ENCODE results near the gene CTCFL.
"Not testable (repeated sequence)": the region's sequence is repeated elsewhere in the genome, so short reads cannot be mapped to it uniquely, and the experiment has no call there.

Gene CTCFL

DNA sequence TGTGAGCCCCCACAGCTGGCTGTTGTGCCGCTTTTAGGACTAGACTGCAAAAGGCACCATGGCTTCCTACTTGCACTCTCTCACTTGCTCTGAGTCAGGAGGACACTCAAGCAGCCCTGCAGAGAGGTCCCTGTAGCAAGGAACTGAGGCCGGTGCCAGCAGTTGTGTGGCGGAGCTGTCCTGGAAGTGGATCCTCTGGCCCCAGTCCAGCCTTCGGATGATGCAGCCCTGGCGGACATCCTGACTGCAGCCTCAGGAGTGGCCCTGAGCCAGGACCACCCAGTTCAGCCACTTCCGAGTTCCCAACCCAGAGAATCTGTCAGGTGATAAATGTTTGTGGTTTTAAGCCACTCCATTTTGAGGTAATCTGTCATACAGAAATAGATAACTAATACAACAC, 17.5 kb downstream of the CTCFL start:
- DNase-seq (ENCODE audit: low spot score): no peak

DNA sequence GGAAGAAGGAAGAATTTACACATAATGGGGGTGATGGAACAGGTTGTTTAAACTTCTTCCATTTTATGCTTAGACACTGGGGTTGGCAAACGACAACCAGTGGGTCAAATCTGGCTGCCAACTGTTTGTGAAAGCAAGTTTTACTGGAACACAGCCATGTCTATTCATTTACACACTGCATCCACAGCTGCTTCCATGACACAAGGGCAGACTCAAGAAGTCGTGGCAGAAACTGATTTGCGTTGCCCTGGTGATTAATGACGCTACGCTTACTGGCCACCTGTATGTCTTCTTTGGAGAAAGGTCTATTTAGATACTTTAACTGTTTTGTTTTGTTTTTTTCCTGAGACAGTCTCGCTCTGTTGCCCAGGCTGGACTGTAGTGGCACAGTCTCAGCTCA, 19.0 kb downstream of the CTCFL start:
- DNase-seq (ENCODE audit: low spot score): no peak

DNA sequence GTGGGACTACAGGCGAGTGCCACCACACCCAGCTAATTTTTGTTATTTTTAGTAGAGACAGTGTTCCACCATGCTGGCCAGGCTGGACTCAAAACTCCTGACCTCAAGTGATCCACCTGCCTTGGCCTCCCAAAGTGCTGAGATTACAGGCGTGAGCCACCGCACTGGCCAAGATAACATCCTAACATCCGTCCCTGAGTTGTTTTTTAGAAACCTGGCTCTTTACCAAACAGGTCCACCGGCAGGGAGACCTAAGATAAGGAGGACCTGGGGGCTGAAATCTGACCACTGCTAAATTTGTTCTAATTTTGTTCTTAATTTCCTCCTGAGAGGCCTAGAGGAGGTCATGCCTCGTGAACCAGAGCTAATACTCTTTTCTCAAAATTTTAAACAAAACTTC, 20.5 kb downstream of the CTCFL start:
- DNase-seq (ENCODE audit: low spot score): no peak

DNA sequence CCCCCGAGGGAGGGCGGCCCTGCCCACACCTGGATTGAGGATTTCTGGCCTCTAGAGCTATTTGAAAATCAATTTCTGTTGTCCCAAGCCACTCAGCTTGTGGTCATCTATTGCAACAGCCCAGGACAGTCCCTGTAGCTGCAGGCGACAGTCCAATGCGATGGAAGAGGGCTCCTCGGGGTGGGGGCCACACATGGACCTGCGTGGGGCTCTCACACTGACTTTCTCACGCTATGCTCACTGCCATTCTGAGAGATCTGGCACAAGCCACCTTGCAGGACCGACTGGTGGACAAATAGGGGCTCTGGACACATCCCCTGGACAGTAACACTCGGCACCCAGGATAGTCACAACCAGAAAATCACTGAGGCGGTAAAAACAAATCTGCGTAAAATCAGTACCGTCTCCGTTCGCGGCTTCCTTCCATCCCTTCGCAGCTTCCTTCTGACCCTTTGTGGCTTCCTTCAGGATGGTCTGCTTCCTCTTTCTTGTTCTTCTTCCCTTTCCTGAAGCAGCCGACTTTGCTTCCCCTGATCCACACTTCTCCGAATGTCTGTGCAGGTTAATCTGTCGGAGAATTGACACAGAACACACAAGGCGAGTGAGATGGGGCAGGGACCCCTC, 21.8 kb downstream of the CTCFL start:
- no peak for DNase-seq (ENCODE audit: low spot score)

DNA sequence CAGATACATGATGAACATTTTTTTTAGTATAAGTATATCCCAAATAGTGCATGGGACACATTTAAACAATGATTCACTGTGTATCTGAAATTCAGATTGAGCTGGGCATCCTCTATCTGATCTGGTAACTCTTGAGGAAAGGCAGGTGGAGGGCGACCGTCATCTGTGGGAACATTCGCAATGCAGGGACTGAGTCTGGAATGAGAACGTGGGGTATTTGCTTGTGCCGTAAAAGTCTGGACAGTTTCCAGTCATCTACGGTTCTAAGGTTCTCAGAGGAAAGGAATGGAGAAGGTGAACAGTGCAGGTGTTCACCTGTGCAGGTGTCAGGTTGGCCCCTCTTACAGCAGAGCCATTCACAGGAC, 22.6 kb downstream of the CTCFL start:
- no peak for DNase-seq (ENCODE audit: low spot score)

DNA sequence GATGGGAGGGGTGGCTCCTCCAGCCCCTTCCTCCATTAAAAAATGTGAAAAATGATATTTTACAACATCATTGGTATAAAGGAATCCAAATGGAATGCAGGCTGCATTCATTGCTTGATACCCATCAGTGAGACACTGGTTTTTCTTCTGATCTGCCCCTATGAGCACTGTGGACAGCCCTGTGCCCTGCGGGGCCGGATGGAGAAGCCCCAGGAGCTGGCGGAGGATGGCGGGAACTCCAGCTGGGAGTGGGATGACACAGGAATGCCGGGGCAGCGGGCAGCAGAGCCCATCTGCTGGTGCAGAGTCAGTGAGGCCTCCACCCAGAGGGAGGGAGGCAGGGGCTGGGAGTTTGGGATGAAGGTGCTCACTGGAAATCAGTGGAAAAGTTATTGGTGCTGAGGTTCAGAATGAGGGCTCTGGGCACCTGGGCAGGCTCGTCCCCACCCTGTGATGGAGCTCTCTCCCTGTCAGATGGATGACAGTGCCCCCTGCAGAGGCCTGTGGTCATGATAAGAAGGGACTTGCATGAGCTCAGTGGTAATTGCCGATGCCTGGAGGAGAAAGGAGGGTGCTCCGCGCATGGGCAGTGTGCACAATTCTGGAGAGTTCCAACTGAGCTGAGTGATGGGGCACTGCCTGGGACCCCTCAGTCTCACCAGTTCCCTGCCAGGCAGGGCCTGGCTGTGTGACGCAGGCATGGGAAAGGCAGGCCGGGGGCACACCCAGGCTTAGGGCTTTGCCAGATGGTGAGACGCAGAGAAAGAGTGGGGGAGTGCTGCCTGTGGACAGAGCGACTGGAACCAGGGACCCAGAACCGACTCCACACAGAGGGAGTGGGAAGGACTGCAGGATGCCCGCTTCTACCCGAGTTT, 23.2 kb downstream of the CTCFL start:
- peak; percentile 31 for DNase-seq (ENCODE audit: low spot score)

DNA sequence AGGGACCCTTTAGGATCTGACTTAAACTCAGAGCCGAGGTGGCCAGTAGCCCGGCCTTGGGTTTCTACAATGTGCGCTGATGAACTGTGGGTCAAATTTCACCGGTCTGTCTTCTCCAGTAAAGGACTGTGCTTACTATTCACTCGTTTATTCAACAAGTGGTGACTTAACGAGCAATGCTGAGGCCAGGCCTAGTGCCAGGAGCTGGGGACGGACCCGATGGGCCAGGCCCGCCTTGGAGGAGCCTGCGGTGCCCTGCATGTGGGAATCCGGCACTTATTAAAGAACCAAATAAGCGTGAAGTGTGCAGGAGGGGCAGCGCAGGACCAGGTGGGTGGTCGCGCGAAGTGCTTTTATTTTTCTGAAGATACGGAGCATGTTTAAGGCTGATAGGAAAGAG, 24.0 kb downstream of the CTCFL start:
- DNase-seq (ENCODE audit: low spot score): no peak

DNA sequence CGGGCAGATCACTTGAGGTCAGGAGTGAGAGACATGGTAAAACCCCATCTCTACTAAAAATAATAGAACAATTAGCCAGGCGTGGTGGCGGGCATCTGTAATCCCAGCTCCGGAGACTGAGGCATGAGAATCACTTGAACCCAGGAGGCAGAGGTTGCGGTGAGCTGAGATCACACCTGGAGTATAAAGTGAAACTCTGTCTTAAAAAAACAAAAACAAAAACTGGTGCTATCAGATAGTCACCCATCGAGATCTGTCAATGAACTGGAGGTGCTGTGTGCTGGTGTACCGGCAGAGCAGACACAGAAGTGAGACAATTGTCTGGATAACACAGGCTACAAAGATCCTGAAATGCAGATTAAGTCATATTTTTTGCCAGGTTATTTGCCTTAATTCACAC, 24.7 kb downstream of the CTCFL start:
- DNase-seq (ENCODE audit: low spot score): no peak

DNA sequence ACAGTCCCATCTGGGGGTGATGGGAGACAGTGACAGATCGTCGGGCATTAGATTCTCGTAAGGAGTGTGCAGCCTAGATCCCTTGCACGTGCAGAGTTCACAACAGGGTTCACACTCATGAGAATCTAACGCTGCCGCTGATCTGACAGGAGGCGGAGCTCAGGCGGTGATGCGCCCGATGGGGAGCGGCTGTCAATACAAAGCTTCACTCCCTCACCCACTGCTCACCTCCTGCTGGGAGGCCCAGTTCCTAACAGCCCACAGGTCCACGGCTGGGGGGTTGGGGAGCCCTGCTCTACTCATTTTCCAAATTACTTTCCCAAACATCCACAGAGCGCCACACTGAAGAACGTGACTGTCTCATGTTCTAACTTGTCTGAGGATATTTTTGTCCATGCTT, 25.3 kb downstream of the CTCFL start:
- no peak for DNase-seq (ENCODE audit: low spot score)

DNA sequence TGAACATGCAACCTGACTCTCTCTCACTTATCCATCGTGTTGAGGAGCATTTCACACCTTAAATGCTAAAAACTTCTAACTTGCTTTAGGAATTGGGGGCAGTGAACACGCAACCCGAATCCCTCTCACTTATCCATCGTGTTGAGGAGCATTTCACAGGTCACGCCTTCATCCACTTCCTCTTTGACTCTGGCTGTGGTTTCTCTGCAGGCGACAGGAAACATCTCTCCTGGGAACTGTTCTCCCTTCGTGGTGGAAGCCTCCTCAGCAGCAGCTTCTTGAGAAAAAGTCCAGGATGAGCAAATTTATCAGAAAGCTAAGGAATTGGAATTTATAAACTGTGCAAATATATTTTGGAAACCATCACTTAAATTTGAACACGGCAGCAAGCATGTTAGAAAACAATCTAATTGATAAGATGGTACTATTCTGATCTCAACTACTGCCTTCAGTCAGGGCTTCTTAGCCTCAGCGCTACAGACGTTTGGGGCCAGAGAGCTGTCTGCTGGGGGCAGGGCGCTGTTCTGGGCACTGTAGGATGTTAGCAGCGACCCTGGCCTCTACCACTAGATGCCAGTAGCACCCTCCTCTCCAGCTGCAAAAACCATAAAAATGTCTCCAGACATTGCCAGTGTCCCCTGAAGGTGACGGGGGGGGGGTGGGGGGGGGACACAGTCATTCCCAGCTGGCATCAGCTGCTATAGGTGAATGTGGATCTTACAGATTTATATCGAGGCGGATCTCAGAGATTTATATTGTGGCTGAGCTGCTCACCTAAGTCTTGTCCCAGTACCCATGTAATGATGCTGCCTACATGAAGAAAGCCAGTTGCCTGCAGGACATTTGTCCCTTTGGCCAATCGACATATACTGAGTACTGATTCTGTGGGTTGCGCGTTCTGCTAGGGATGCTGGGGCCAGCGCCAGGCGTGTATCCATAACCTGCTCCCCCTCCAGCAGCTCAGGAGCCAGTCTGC, 26.2 kb downstream of the CTCFL start:
- DNase-seq (ENCODE audit: low spot score): no peak

DNA sequence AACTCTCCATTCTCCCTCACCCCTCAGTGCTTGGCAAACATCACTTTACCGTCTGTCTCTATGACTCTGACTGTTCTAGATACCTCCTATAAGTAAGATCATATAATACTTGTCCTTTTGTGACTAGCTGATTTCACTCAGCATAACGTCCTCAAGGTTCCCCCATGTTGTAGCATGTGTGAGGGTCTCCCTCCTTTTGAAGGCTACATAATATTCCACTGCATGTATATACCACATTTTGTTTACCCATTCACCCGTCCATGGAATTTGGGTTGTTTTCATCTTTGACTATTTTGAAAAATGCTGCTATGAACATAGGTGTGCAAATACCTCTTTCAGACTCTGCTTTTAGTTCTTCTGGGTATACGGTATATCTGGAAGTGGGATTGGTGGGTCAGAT, 28.3 kb downstream of the CTCFL start:
- no peak for DNase-seq (ENCODE audit: low spot score)

DNA sequence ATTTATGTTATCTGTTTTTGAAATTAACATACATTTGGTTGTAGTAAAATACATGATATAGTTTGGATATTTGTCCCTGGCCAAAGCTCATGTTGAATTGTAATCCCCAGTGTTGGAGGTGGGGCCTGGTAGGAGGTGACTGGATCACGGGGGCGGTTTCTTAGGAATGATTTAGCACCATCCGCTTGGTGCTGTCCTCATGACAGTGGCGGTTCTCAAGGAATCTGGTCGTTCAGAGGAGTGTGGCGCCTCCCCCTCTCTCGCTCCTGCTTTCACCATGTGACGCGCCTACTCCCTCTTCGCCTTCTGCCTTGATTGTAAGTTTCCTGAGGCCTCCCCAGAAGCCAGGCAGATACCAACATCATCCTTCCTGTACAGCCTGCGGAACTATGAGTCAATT, 29.0 kb downstream of the CTCFL start:
- no peak for DNase-seq (ENCODE audit: low spot score)

DNA sequence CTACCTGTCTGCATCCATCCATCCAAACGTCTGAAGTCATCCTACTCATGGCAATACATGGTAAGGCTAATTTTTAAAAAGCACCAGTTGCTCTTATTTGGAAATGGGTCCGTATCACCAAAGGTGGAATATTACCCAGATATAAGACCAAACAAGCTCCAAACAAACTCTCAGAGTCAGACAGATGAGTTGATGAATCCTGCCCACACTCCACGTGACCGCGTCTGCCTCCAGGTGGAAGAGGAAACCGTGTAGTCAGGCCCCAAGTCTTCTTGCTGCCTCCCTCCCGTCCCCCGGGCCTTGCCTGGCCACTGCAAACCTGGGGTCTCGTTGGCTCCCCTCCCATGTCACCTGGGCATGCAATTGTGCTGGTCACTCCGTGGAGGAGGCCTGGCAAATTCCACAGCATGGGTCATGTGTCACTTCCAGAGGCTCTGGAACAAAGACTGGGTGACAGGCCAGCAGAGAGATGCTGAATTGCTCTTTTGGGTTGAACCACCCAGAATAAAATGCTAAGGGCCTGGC, 31.8 kb downstream of the CTCFL start:
- DNase-seq (ENCODE audit: low spot score): no peak

DNA sequence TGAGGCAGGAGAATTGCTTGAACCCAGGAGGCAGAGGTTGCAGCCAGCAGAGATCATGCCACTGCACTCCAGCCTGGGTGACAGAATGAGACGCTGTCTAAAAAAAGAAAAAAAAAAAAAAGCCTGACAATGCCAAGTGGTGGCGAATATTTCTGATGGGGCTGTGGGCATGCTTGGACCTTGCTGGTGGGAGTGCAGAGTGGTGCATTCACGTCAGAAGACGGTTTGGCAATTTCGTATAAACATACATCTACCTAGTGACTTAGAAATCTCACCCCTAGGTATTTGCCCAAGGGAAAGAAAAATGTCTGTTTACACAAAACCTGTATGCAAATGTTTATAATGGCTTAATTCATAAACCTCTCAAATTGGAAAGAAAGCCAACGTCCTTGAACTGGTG, 33.6 kb downstream of the CTCFL start:
- DNase-seq (ENCODE audit: low spot score): no peak

DNA sequence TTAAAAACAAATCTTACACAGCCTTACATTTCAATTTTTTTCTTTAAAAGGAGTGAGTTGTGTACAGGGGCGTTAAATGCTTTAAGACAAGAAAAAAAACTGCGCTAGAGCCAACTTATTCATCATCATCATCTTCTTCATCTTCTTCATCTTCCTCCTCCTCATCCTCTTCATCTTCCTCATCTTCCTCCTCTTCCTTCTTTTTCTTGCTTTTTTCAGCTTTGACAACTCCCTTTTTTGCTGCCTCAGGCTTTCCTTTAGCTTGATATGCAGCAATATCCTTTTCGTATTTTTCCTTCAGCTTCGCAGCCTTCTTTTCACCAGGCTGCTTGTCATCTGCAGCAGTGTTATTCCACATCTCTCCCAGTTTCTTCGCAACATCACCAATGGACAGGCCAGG, 36.7 kb downstream of the CTCFL start:
- not testable (repeated sequence) for DNase-seq (ENCODE audit: low spot score)

DNA sequence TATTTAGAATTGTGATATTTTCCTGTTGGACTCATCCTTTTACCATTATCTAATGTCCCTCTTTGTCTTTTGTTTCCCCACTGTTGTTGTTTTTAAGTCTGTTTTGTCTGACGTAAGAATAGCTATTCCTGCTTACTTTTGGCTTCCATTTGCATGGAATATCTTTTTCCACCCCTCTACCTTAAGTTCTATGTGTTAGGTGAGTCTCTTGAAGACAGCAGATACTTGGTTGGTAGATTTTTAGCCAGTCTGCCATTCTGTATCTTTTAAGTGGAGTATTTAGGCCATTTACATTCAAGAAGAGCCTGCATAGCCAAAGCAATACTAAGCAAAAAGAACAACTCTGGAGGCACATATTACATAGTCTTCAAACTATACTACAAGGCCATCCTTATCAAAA, 39.2 kb downstream of the CTCFL start:
- DNase-seq (ENCODE audit: low spot score): no peak

DNA sequence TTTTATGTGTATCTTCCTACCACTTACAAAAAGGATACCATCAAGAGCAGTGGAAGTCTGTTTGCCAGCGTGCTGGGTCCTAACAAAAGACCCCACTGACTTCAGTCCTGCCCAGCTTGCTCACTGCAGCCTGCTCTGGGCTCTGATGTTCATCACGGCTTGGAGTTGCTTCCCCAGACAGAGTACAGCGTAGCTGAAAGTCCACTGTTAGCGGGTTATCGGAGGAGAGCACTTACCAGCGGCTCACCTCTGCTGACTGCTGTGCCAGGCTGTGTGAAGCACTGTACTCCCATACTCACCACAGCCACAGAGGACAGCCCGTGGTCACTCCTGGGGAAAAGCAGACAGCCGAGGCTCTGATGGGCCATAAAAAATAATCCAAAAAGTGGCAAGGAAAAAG, 40.2 kb downstream of the CTCFL start:
- no peak for DNase-seq (ENCODE audit: low spot score)

DNA sequence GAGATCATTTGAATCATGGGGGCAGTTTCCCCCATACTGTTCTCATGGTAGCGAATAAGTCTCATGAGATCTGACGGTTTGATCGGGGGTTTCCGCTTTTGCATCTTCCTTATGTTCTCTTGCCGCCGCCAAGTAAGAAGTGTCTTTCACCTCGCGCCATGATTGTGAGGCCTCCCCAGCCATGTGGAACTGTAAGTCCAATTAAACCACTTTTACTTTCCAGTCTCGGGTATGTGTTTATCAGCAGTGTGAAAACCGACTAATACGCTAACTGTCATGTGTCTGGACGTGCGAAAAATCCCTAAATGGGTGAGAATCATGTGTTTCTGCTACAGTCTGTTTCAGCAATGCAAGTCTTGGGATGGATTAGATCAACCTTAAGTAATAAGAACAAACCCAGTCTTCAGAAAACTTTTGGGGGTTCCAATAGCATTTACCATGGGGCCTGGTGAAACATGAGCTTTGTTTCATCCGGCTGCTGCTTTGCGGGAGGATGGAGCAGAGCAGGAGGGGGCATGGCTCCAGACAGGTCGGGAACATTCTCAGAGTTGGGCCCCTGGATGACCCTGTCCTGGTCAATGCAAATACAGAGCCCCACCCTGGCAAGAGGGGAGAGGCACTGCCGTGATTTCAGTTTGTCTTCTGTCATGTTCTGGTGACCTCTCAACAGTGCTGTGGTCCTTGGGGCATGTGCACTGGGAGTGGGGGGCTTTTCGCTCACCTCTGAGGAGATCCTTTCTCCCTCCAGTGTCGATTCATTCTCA, 41.5 kb downstream of the CTCFL start:
- DNase-seq (ENCODE audit: low spot score): no peak

DNA sequence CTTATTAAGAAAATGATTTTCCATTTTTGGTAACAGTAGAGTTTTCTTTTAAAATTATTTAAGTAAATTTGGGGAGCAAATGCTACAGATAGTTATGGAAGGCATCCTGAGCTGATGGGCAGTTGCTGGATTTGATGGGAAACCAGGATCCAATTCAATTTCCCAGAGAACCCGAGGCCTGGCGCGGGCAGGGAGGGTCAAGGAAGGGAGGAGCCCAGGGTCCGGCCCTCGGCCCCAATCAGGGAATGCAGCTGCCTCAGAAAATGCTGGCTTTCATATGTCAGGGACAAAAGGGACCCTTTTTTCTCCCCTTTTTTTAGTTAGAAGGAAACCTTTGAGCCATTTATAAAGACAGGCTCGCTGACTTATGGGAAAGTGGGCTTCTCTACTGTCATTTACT, 42.1 kb downstream of the CTCFL start:
- DNase-seq (ENCODE audit: low spot score): no peak

DNA sequence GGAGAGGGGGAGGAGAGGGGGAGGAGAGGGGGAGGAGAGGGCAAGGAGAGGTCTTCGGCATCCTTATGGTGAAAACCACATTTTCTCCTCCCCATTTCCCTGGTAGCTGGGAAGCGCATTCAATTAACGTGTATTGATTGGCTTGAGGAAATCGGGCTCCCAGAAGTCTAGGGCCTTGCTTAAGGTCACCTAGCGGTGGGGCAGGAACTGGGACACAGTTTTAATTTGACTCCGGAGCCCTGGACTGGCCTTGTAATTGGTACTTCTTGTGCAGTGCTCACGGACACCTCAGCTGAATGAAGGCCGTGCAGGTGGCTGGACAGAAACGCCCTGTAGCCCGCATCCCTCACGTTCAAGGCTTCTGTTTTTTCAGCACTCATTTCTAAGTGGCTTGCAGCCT, 42.8 kb downstream of the CTCFL start:
- DNase-seq (ENCODE audit: low spot score): peak; percentile 27

DNA sequence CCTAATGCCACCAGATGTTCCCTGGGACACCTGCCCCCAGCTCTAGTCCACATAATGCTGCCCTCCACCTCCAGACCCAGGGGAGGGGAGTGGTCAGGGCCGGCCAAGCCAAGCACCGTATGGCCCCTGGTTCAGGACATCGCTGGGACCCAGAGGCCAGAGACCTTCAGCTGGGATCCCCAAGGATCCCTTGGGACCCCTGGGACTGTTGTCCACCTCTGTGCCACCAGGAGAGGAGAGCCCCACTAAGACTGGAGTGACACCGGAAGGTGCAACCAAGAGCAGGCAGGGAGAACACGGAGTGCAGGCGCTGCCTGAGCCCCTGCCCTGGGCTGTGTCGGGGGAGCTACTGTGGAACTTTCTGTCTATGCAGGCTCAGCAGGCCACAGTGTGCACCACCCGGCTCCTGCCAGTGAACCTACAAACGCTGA, 43.6 kb downstream of the CTCFL start:
- DNase-seq (ENCODE audit: low spot score): no peak
